IMR-90 (cell line): ENCODE measurements around the gene TAS1R1. TPM values are rescaled to one million over a fixed set of nuclear protein-coding genes. Genes with fewer than 3 reads are reported as not detected.

ENCODE experiments used
- ATAC-seq: fragments of 200-7000 bp; cut with Tn5 transposase; 2 replicates; pipeline ENCODE4 v1.9.1; 2020; ENCODE audit warnings: low read depth, mild to moderate bottlenecking, moderate library complexity
- BruUV-seq: library from RNA; stranded (reverse); fragments of 400-500 nt; replicated peaks from 2 replicates; lab custom pipeline; 2021; lab: Mats Ljungman, UMichigan
- CTCF ChIA-PET: fragments of 300-600 bp; formaldehyde crosslinking; extraction: SDS; loops from one replicate; lab custom pipeline; 2021; ENCODE audit warnings: antibody characterized with exemption; lab: Yijun Ruan, JAX
- POLR2A ChIA-PET: fragments of 300-600 bp; sonication (Branson Sonifier 250); formaldehyde crosslinking; loops from one replicate; lab custom pipeline; 2022; ENCODE audit warnings: antibody characterized with exemption; ENCODE audit not compliant: unreplicated experiment; lab: Charles Lee
- DNase-seq: peaks from one replicate; pipeline ENCODE4 v3.0.0; 2013
- H2AFZ ChIP-seq: replicated peaks from 2 replicates; pipeline ENCODE3; 2013; ENCODE audit warnings: low read length, mild to moderate bottlenecking; ENCODE audit not compliant: poor library complexity
- H2AK5ac ChIP-seq: 2 replicates; pipeline ENCODE4 v1.6.1; 2013; ENCODE audit warnings: low read depth, low read length, inconsistent platforms
- H2AK9ac ChIP-seq: replicated peaks from 2 replicates; pipeline ENCODE3; 2013; ENCODE audit warnings: mild to moderate bottlenecking, low read depth, low read length, moderate library complexity; ENCODE audit not compliant: poor library complexity
- H2BK120ac ChIP-seq: 2 replicates; pipeline ENCODE4 v1.6.1; 2013; ENCODE audit warnings: low read depth, low read length, inconsistent platforms
- H2BK15ac ChIP-seq: 3 replicates; pipeline ENCODE4 v1.6.1; 2013; ENCODE audit warnings: low read depth, low read length, inconsistent platforms
- H2BK20ac ChIP-seq: 2 replicates; pipeline ENCODE4 v1.6.1; 2013; ENCODE audit warnings: low read depth, mild to moderate bottlenecking, inconsistent platforms, low read length, moderate library complexity
- H2BK5ac ChIP-seq: 2 replicates; pipeline ENCODE4 v1.6.1; 2013; ENCODE audit warnings: mild to moderate bottlenecking, low read depth, low read length, inconsistent platforms; ENCODE audit not compliant: poor library complexity, severe bottlenecking
- H3K14ac ChIP-seq: replicated peaks from 2 replicates; pipeline ENCODE4 v1.6.1; 2013; ENCODE audit warnings: low read depth, low read length, inconsistent platforms
- H3K18ac ChIP-seq: 2 replicates; pipeline ENCODE4 v1.6.1; 2013; ENCODE audit warnings: low read depth, low read length, control low read depth
- H3K23ac ChIP-seq: 2 replicates; pipeline ENCODE4 v1.6.1; 2013; ENCODE audit warnings: low read depth, low read length, inconsistent platforms
- H3K27ac ChIP-seq: 2 replicates; pipeline ENCODE4 v1.5.1; 2013; ENCODE audit warnings: mild to moderate bottlenecking, control low read depth, low read length; ENCODE audit not compliant: insufficient read depth
- H3K27me3 ChIP-seq: 2 replicates; pipeline ENCODE4 v1.6.1; 2013; ENCODE audit warnings: low read length; ENCODE audit not compliant: control insufficient read depth, insufficient read depth
- H3K36me3 ChIP-seq: 2 replicates; pipeline ENCODE4 v1.6.1; 2013; ENCODE audit warnings: low read length, mixed read lengths; ENCODE audit not compliant: control insufficient read depth, insufficient read depth
- H3K4ac ChIP-seq: 2 replicates; pipeline ENCODE4 v1.6.1; 2013; ENCODE audit warnings: low read depth, low read length, inconsistent platforms
- H3K4me1 ChIP-seq: 2 replicates; pipeline ENCODE4 v1.6.1; 2013; ENCODE audit warnings: low read length, mixed read lengths; ENCODE audit not compliant: control insufficient read depth, insufficient read depth
- H3K4me2 ChIP-seq: 2 replicates; pipeline ENCODE4 v1.6.1; 2013; ENCODE audit warnings: low read depth, mild to moderate bottlenecking, control low read depth, low read length, moderate library complexity
- H3K4me3 ChIP-seq: 2 replicates; pipeline ENCODE4 v1.5.1; 2013; ENCODE audit warnings: low read depth, mild to moderate bottlenecking, control low read depth, low read length, moderate library complexity; ENCODE audit not compliant: insufficient read depth
- H3K56ac ChIP-seq: 2 replicates; pipeline ENCODE4 v1.6.1; 2013; ENCODE audit warnings: low read length, inconsistent platforms; ENCODE audit not compliant: insufficient read depth; ENCODE audit errors: extremely low read depth
- H3K79me1 ChIP-seq, 2 experiments: 2 replicates each; pipeline ENCODE4 v1.6.1; 2013; ENCODE audit warnings: low read length in 2 of 2, inconsistent platforms in 1 of 2, low read depth in 1 of 2
- H3K9ac ChIP-seq: 2 replicates; pipeline ENCODE4 v1.6.1; 2013; ENCODE audit warnings: low read depth, low read length, control low read depth
- H3K9me1 ChIP-seq: 2 replicates; pipeline ENCODE4 v1.6.1; 2013; ENCODE audit warnings: low read length, inconsistent platforms; ENCODE audit not compliant: insufficient read depth
- H3K9me3 ChIP-seq: 2 replicates; pipeline ENCODE4 v1.6.1; 2013; ENCODE audit warnings: low read length; ENCODE audit not compliant: control insufficient read depth, insufficient read depth
- H4K20me1 ChIP-seq: 2 replicates; pipeline ENCODE4 v1.6.1; 2013; ENCODE audit warnings: low read length, inconsistent platforms; ENCODE audit not compliant: insufficient read depth
- H4K5ac ChIP-seq: 2 replicates; pipeline ENCODE4 v1.6.1; 2013; ENCODE audit warnings: mild to moderate bottlenecking, low read depth, low read length, control low read depth
- H4K8ac ChIP-seq, 2 experiments: 2 replicates each; pipeline ENCODE4 v1.6.1; 2013; ENCODE audit warnings: low read depth in 2 of 2, low read length in 2 of 2, control low read depth in 1 of 2, inconsistent platforms in 1 of 2
- H4K91ac ChIP-seq: 2 replicates; pipeline ENCODE4 v1.6.1; 2013; ENCODE audit warnings: low read depth, low read length, inconsistent platforms; ENCODE audit not compliant: insufficient read depth
- BHLHE40 ChIP-seq: fragments of 150-350 bp; IDR thresholded peaks from 2 replicates; pipeline ENCODE4 v1.6.1; 2016; ENCODE audit warnings: mild to moderate bottlenecking, low read depth, low read length
- CEBPB ChIP-seq: IDR thresholded peaks from 2 replicates; pipeline ENCODE4 v1.6.1; 2012; ENCODE audit warnings: low read depth, low read length, improper control_type of control experiment
- CTCF ChIP-seq: conservative IDR thresholded peaks from 2 replicates; pipeline ENCODE4 v1.5.1; 2012; ENCODE audit warnings: mild to moderate bottlenecking, low read depth, low read length, improper control_type of control experiment
- FOS ChIP-seq: fragments of 150-350 bp; IDR thresholded peaks from 2 replicates; pipeline ENCODE4 v1.6.1; 2016; ENCODE audit warnings: low read depth, low read length
- MAZ ChIP-seq: IDR thresholded peaks from 2 replicates; pipeline ENCODE4 v1.6.1; 2012; ENCODE audit warnings: low read depth, mild to moderate bottlenecking, low read length, improper control_type of control experiment, moderate library complexity, borderline replicate concordance
- MXI1 ChIP-seq: IDR thresholded peaks from 2 replicates; pipeline ENCODE4 v1.6.1; 2012; ENCODE audit warnings: low read depth, mild to moderate bottlenecking, low read length, moderate library complexity, borderline replicate concordance
- NFE2L2 ChIP-seq: fragments of 150-350 bp; IDR thresholded peaks from 2 replicates; pipeline ENCODE4 v1.6.1; 2016; ENCODE audit warnings: low read depth, mild to moderate bottlenecking, low read length
- RCOR1 ChIP-seq: IDR thresholded peaks from 2 replicates; pipeline ENCODE4 v1.6.1; 2012; ENCODE audit warnings: mild to moderate bottlenecking, low read length, improper control_type of control experiment; ENCODE audit not compliant: insufficient replicate concordance
- RFX5 ChIP-seq: IDR thresholded peaks from 2 replicates; pipeline ENCODE4 v1.8.0; 2012; ENCODE audit warnings: low read depth, mild to moderate bottlenecking, low read length, moderate library complexity
- SMC3 ChIP-seq: fragments of 150-350 bp; IDR thresholded peaks from 2 replicates; pipeline ENCODE4 v1.6.1; 2016; ENCODE audit warnings: low read depth, mild to moderate bottlenecking, antibody characterized with exemption, low read length, moderate library complexity
- USF2 ChIP-seq: fragments of 150-350 bp; IDR thresholded peaks from 2 replicates; pipeline ENCODE4 v1.6.1; 2017; ENCODE audit warnings: mild to moderate bottlenecking, antibody characterized with exemption, low read length, low read depth
- WGBS, 2 experiments: methylation state at CpG; one replicate each; pipeline versions ENCODE4 v1.1.5 to v1.1.7; 2013; ENCODE audit warnings: missing lambda C conversion rate in 2 of 2; ENCODE audit not compliant: insufficient read length in 1 of 2; ENCODE audit errors: extremely low coverage in 2 of 2; 5-methylcytosine and 5-hydroxymethylcytosine counted together
- dilution Hi-C: fragments of 300-500 bp; cut with HindIII; formaldehyde crosslinking; loops from one replicate; pipeline ENCODE4 v1.14.3; 2018; ENCODE audit warnings: low sequenced_read_pairs; ENCODE audit not compliant: unreplicated experiment
- in situ Hi-C: fragments of 300-500 bp; cut with MboI; formaldehyde crosslinking; loops from 3 replicates; pipeline ENCODE4 v1.14.3; 2019; ENCODE audit warnings: low sequenced_read_pairs, inconsistent platforms, mixed read lengths
- intact Hi-C: fragments of 100-400 bp; cut with micrococcal nuclease; formaldehyde crosslinking; loops from 2 replicates; pipeline ENCODE4 v1.10.0; 2022
- polyA plus RNA-seq, 3 experiments: library from polyadenylated mRNA; depleted of rRNA; stranded (reverse); fragments of >200 nt; gene quantifications; 2 replicates each; pipeline ENCODE4 v1.2.3, GENCODE V29; 2012; ENCODE audit warnings: low replicate concordance in 1 of 3
- total RNA-seq: library from RNA; depleted of rRNA; stranded (reverse); fragments of >200 nt; gene quantifications from 2 replicates; pipeline ENCODE4 v1.2.3, GENCODE V29; 2012

TAS1R1 gene
- total and polyA plus RNA-seq, 2 of the 4 experiments (the other 2 are of a cell fraction) = 0.05 TPM; not detected in 1

DNA sequence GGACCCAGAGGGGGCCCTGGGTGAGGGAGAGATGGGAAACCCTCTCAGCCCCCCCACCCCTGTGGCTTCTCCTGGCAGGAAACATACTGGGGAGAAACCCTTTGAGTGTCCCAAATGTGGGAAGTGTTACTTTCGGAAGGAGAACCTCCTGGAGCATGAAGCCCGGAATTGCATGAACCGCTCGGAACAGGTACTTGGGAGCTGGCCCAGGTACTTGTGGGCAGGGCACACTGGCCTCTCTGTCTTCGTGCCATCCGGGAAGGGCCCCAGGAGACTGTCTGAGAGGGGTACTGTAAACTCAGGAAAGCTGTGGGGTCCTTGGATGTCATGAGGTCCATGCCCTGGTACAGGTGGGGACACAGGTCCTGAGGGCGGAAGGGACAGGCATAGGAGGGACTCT is 30.7 kb downstream of the TAS1R1 start:
- H2AK9ac ChIP-seq = no peak overlapping the region
- H4K91ac ChIP-seq = no peak overlapping the region
- in situ Hi-C loops = no loop called here
- 93% methylated on average over 3 of the region's 7 CpGs; no CpG with 5 or more reads in 1 of the 2 experiments for WGBS, 2 experiments
- H2BK15ac ChIP-seq = no peak overlapping the region
- peaks cover 38% of the 10 kb centered on the region for H3K36me3 ChIP-seq
- H3K4me2 ChIP-seq = no peak overlapping the region
- no peaks in the 10 kb centered on the region for H3K9me3 ChIP-seq
- no peak overlapping the region for H4K8ac ChIP-seq
- no peak overlapping the region for H3K23ac ChIP-seq
- no TSS peak for BruUV-seq
- peaks cover 36% of the 10 kb centered on the region for H4K20me1 ChIP-seq
- no peak overlapping the region for H3K4ac ChIP-seq
- CTCF ChIA-PET = no interaction called here
- H3K14ac ChIP-seq = no peak overlapping the region
- TF ChIP-seq CTCF (no peak), NFE2L2 (no peak), MAZ (no peak), RFX5 (no peak), USF2 (no peak), MXI1 (no peak), CEBPB (no peak), RCOR1 (no peak), FOS (no peak), BHLHE40 (no peak), SMC3 (no peak)
- dilution Hi-C loops = no loop called here
- peaks cover 11 to 54% of the 10 kb centered on the region in 2 experiments for H3K79me1 ChIP-seq
- H3K27me3 ChIP-seq = no peaks in the 10 kb centered on the region
- H3K4me3 ChIP-seq = no peak overlapping the region
- H2AK5ac ChIP-seq = no peak overlapping the region
- H4K5ac ChIP-seq = no peak overlapping the region
- no peak overlapping the region for H2BK20ac ChIP-seq
- POLR2A ChIA-PET = no interaction called here
- no peak for DNase-seq
- H3K18ac ChIP-seq = no peak overlapping the region
- peaks cover 11% of the 10 kb centered on the region; the same call in 1 of the 2 replicates for H3K9me1 ChIP-seq
- H2AFZ ChIP-seq = no peak overlapping the region
- no peak overlapping the region for H3K9ac ChIP-seq
- no peak overlapping the region for H3K27ac ChIP-seq
- H3K4me1 ChIP-seq = peaks cover 2% of the 10 kb centered on the region; the same call in 1 of the 2 replicates
- no peak overlapping the region for H3K56ac ChIP-seq
- no peak for ATAC-seq
- no peak overlapping the region for H2BK5ac ChIP-seq
- intact Hi-C loops = no loop called here
- H2BK120ac ChIP-seq = no peak overlapping the region
